Lung (tissue), 12 donors: ENCODE data around the gene C6orf132. TPM values are rescaled to one million over a fixed set of nuclear protein-coding genes. Genes with fewer than 3 reads are reported as not detected.

Source experiments
- ATAC-seq: fragments of 200-7000 bp; cut with Tn5 transposase; one replicate; pipeline ENCODE4 v1.9.1; 2020; ENCODE audit warnings: moderate number of reproducible peaks; ENCODE audit not compliant: insufficient read depth, low FRiP score
- DNase-seq, 3 donors: peaks; one replicate each; pipeline ENCODE4 v3.0.0-alpha.2; 2013 to 2017
- H3K27ac ChIP-seq, 2 donors: one replicate each; pipeline ENCODE4 v1.5.1; 2013; ENCODE audit warnings: mild to moderate bottlenecking in 2 of 2, moderate library complexity in 2 of 2, control low read depth in 1 of 2, inconsistent platforms in 1 of 2, low read depth in 1 of 2, low read length in 1 of 2
- H3K27me3 ChIP-seq, 3 donors: one replicate each; pipeline ENCODE4 v1.5.1; 2013; ENCODE audit warnings: low read length in 2 of 3; ENCODE audit not compliant: control insufficient read depth in 3 of 3, insufficient read depth in 3 of 3
- H3K36me3 ChIP-seq, 4 donors: one replicate each; pipeline ENCODE4 v1.5.1; 2013; ENCODE audit warnings: low read length in 4 of 4, mild to moderate bottlenecking in 1 of 4, moderate library complexity in 1 of 4; ENCODE audit not compliant: control insufficient read depth in 4 of 4, insufficient read depth in 4 of 4
- H3K4me1 ChIP-seq, 5 donors: one replicate each; pipeline ENCODE4 v1.5.1; 2013; ENCODE audit warnings: low read length in 5 of 5, mild to moderate bottlenecking in 2 of 5, moderate library complexity in 1 of 5; ENCODE audit not compliant: control insufficient read depth in 5 of 5, insufficient read depth in 5 of 5
- H3K4me3 ChIP-seq: one replicate; pipeline ENCODE4 v1.5.1; 2013; ENCODE audit warnings: mild to moderate bottlenecking, control low read depth, moderate library complexity
- H3K9ac ChIP-seq, 2 donors: one replicate each; pipeline ENCODE4 v1.5.1; 2013; ENCODE audit warnings: low read length in 2 of 2, control low read depth in 1 of 2; ENCODE audit not compliant: insufficient read depth in 1 of 2
- H3K9me3 ChIP-seq, 4 donors: one replicate each; pipeline ENCODE4 v1.5.1; 2013; ENCODE audit warnings: low read length in 3 of 4, mild to moderate bottlenecking in 1 of 4, moderate library complexity in 1 of 4; ENCODE audit not compliant: control insufficient read depth in 4 of 4, insufficient read depth in 3 of 4
- WGBS, 2 donors: extraction: QIAGEN DNeasy Blood & Tissue Kit; methylation state at CpG; one replicate each; pipeline ENCODE4 v1.1.7; 2013; 5-methylcytosine and 5-hydroxymethylcytosine counted together
- polyA plus RNA-seq, 2 donors: library from polyadenylated mRNA; stranded (reverse); fragments of 200-250 nt; gene quantifications; one replicate each; pipeline ENCODE4 v1.2.1, GENCODE V29; 2013
- total RNA-seq, 2 donors: library from RNA; depleted of rRNA in 1 of 2; stranded (reverse); fragments of >200 nt in 1 of 2; gene quantifications; one replicate each; pipeline ENCODE4 v1.2.1, GENCODE V29; 2014 to 2021
- TF ChIP-seq, protein P1 (sequence below): IDR thresholded peaks from 2 replicates; pipeline ENCODE4 v1.5.1; 2012; ENCODE audit warnings: mild to moderate bottlenecking; ENCODE audit errors: control extremely low read depth, extremely low read depth
- donor health status: control.
- donor health status: control.
- donor health status: Bipolar disorder and iron deficiency.
- donor health status: healthy.
- donor health status: DM: yes; HTN: yes; CAD: no.

C6orf132 gene
- total and polyA plus RNA-seq, 4 donors = 5.9 to 33.1 (median 18.7) TPM

DNA sequence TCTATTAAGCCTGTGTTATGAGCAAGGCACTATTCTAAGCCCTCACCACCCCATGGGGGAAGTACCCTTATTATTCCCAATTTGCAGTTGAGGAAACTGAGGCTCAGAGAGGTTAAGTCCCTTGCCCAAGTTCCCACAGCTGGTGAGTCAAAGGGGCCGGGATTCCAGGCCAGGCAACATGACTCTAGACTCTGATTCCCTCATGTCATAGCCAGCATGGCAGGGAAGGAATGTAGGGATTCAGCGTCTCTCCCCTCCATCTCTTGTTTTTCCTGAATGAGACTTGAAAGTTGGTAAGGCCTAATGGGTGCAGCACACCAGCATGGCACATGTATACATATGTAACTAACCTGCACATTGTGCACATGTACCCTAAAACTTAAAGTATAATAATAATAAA, 6.7 kb downstream of the C6orf132 start:
- TF ChIP-seq, protein P1, sequence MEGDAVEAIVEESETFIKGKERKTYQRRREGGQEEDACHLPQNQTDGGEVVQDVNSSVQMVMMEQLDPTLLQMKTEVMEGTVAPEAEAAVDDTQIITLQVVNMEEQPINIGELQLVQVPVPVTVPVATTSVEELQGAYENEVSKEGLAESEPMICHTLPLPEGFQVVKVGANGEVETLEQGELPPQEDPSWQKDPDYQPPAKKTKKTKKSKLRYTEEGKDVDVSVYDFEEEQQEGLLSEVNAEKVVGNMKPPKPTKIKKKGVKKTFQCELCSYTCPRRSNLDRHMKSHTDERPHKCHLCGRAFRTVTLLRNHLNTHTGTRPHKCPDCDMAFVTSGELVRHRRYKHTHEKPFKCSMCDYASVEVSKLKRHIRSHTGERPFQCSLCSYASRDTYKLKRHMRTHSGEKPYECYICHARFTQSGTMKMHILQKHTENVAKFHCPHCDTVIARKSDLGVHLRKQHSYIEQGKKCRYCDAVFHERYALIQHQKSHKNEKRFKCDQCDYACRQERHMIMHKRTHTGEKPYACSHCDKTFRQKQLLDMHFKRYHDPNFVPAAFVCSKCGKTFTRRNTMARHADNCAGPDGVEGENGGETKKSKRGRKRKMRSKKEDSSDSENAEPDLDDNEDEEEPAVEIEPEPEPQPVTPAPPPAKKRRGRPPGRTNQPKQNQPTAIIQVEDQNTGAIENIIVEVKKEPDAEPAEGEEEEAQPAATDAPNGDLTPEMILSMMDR = no peak
- Histone ChIP-seq H3K27ac (no peak overlapping the region), H3K27me3 (no peaks in the 10 kb centered on the region), H3K4me3 (no peak overlapping the region), H3K36me3 (no peaks in the 10 kb centered on the region), H3K9me3 (no peaks in the 10 kb centered on the region), H3K9ac (no peak overlapping the region), H3K4me1 (peaks cover 0 to 5% (median under 1%) of the 10 kb centered on the region in 5 donors)
- DNase-seq (no peak), ATAC-seq (no peak)
- 94 to 98% methylated on average over 2 of the region's 2 CpGs for WGBS, 2 donors

DNA sequence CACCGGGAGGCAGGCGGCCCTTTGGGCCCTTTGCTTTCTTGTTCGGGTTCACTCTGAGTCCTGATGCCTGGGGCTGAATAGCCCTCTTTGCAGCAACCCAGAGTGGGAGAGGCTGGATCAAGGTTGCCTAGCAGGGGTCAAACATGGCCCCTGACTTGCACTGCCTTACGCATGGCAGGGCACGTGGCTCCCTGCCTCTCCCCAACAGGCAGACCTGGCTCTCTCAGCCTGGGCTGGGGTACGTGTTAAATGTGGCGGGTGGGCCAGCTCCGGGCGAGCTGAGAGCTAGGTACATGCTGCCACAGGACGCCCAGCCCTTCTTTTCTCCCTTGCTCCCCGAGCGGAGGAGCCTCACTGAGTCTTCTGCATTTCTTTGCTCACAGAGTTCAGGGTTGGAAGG, 7.3 kb downstream of the C6orf132 start:
- Histone ChIP-seq H3K27ac (no peak overlapping the region), H3K27me3 (no peaks in the 10 kb centered on the region), H3K4me3 (no peak overlapping the region), H3K9me3 (no peaks in the 10 kb centered on the region), H3K9ac (no peak overlapping the region), H3K36me3 (no peaks in the 10 kb centered on the region), H3K4me1 (peaks cover 0 to 5% (median 0%) of the 10 kb centered on the region in 5 donors)
- WGBS, 2 donors = 92 to 96% methylated on average over 12 of the region's 12 CpGs
- TF ChIP-seq, protein P1 = no peak
- ATAC-seq = no peak
- no peak for DNase-seq

DNA sequence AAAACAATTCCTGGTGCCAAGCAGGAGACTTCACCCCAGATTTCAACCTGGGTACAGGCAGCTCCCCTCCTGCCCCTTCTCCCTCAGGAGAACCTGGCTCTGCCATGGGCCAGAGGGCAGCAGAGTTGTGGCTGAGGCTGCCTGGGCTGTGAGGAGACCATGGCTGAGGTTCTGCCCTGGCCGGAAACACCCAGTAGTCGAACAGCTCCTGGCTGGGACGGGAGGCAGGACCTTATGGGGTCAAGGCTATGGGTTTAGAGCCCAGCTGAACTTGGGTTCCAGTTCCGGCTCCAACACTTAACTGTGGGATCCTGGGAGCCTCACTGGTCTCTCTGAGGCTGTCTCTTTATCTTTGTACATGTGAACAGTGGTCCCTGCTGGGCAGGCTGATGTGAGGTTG, 8.5 kb downstream of the C6orf132 start:
- no peak for ATAC-seq
- no peak overlapping the region for H3K9ac ChIP-seq
- DNase-seq = no peak
- no peaks in the 10 kb centered on the region for H3K9me3 ChIP-seq
- H3K27me3 ChIP-seq = no peaks in the 10 kb centered on the region
- H3K4me3 ChIP-seq = no peak overlapping the region
- TF ChIP-seq, protein P1 = no peak
- no peaks in the 10 kb centered on the region for H3K36me3 ChIP-seq
- peaks cover 0 to 3% (median 0%) of the 10 kb centered on the region in 5 donors for H3K4me1 ChIP-seq
- 93 to 95% methylated on average over 4 of the region's 4 CpGs for WGBS, 2 donors
- no peak overlapping the region for H3K27ac ChIP-seq

DNA sequence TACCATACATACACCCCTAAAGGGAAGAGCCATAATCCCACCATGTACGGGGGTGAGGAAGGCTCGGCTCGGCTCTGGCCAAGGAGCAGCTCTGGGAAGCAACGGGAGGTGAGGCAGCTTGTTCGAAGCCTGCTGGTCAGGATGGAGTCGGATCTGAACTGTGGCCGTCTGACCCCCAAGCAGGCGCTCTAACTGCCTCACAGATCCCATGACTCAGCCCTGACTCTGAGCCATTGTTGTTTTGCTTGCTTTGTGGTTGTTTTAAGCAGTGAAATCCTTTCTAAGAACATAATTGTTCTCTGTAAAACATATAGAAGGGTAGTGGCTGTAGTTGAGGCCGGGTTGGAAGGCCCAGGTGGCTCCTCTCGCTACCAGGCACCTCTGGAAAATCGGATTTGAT, 10.9 kb downstream of the C6orf132 start:
- ATAC-seq (no peak), DNase-seq (no peak)
- Histone ChIP-seq H3K27ac (no peak overlapping the region), H3K9me3 (no peaks in the 10 kb centered on the region), H3K36me3 (no peaks in the 10 kb centered on the region), H3K4me1 (no peaks in the 10 kb centered on the region), H3K9ac (no peak overlapping the region), H3K4me3 (no peak overlapping the region), H3K27me3 (no peaks in the 10 kb centered on the region)
- WGBS, 2 donors = 85 to 88% methylated on average over 11 of the region's 11 CpGs
- TF ChIP-seq, protein P1 = no peak
